Measurements from ENCODE around the gene PPP1R16B.
A peak's percentile ranks its signal among the peaks of the same experiment; 100 is the strongest.

PPP1R16B gene

DNA sequence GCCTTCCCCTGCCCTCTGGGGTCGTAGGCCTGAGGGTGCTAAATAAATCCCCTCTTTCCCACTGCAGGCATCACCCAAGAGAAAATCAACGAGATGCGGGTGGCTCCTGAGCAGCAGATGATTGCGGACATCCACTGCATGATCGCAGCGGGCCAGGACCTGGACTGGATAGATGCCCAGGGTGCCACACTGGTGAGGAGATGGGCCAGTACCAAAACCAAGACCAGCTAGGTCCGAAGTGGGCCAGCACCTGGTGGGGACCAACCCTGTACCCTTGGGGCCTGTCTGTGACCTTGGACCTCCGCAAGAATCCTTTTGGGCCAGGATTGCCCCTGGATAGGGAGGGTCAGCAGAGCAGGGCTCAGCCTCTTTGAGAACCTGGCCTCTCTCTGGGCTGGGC is 97.1 kb downstream of the PPP1R16B start:
- no peak for DNase-seq

DNA sequence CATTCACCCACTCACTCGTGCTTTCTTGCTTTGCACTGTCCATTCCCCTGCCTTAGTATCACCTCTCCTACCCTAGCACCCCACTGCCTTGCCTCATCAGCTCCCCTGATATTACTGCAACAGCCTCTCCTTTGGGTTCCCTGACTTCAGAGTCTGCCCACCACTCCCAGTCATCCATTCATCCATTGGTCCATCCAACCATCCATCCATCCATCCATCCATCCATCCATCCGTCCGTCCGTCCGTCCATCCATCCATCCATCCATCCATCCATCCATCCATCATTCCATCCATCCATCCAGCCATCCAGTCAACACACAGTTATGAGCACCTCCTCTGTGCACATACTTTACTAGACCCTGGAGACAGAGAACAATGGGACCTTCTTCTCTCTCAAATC is 97.8 kb downstream of the PPP1R16B start:
- no peak for DNase-seq

DNA sequence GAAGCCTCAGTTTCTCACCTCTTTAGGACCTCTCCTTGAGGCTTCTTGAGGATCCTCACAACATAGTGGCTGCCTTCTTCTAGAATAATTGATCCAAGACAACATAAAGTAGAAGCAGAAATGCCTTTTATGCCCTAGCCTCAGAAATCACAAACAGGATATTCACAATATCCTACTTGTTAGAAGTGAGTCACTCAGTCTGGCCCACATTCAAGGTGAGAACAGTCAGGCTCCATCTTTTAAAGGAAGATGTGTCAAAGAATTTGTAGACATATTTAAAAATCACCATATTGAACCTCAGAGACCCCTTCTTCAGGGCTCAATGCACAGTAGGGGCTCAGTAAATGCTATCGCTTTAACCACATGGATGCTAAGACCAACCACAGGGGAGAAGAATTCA is 99.9 kb downstream of the PPP1R16B start:
- no peak for DNase-seq

DNA sequence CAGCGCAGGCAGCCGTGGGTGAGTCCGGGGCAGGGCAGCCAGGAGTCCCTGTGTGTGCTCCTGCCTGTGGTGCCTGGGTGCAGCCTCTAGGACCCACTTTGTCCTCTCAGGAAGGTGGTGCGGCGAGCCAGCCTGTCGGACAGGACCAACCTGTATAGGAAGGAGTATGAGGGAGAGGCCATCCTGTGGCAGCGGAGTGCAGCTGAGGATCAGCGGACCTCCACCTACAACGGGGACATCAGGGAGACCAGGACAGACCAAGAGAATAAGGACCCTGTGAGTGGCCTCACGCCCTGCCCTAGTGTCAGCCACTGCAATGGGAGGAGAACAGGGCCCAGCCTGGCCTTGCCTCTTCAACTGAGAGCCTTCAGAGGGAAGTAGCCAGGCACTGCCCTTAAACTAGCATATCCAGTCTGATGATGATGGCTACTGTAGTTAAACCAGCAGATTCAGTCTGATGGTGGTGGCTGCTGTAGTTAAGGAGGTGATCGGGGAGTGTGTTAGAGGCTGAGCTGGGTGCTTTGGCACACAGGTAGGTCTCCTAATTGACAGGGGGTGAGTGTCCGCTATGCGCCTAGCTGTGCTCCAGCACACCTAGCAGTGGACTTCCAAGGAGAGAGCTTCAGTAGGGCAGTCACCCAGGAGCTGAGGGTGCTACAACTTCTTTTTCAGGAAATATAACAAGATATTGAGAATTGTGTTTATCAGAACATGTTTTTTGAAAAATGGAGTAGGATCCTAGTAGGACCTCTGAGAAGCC is 102.6 kb downstream of the PPP1R16B start:
- no peak for DNase-seq

DNA sequence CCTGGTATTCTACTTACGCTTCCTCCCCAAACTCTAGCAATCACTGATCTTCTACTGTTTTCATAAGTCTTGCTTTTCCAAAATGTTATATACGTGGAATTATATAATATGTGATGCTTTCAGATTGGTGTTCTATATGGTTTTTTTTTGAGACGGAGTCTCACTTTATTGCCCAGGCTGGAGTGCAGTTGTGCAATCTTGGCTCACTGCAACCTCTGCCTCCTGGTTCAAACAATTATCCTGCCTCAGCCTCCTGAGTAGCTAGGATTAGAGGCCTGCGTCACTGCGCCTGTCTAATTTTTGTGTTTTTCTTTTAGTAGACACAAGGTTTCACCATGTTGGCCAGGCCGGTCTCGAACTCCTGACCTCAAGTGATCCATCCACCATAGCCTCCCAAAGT is 109.9 kb downstream of the PPP1R16B start:
- no peak for DNase-seq

DNA sequence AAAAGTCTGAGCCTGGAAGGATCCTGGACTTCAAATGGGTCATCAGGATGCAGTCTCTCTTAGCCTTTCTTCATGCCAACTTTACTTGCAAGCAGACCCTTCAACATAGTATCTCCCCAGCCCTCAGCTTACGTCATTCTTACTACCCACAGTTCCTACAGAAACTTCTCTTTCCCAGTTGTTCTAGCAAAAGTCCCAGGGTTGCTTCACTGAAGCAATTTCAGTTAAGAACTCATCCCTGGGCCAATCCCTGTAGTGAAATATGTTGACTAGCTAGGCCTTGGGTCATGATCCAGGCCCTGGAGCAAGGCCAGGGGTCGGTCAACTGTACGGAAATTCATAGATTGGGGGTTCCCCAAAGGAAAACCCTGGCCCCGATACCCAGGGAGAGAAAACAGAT is 112.2 kb downstream of the PPP1R16B start:
- no peak for DNase-seq

DNA sequence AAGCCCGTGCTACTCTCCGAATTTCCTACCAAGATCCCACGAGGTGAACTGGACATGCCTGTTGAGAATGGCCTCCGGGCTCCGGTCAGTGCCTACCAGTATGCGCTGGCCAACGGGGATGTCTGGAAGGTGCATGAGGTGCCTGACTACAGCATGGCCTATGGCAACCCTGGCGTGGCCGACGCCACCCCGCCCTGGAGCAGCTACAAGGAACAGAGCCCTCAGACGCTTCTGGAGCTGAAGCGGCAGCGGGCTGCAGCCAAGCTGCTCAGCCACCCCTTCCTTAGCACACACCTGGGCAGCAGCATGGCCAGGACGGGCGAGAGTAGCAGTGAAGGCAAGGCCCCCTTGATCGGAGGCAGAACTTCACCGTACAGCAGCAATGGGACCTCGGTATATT is 112.7 kb downstream of the PPP1R16B start:
- no peak for DNase-seq

DNA sequence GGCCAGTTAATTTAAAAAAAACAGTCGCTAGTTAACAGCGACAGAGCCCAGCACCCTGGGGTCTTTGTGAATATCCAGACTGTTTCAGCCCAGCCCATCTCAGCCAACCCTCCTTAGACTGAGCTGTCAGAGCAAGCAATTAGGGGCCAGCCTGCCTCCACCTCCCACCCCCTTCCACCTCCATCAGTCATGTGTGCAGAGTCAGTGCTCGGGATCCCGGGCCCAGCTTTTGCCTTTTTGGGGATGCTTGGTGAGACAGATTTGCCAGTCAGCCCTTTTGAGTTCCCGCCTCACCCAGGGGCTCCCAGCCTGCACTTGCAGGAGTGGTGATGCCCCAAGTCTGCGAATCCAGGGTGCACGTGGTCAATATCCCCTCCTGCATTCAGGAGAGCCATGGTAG is 114.2 kb downstream of the PPP1R16B start:
- DNase-seq: no peak

DNA sequence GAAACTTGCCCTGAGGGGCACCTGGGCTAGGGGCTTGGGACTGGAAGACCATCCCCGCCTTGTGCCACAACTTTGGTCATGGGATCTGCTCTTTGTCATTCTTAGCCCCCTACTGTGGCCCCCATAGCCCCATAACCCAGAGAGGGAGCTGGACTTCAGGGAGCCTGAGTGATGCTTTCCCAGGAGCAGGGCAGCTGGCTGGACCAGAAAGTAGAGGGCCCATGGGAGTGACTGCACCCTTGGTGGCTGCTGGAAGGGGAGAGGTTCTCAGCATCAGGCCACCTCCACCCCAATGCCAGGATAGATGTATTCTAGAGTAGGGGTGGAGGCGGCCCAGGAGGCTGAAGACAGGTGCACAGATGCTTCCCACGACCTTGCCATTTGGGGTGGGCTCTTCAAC is 114.9 kb downstream of the PPP1R16B start:
- DNase-seq: no peak

DNA sequence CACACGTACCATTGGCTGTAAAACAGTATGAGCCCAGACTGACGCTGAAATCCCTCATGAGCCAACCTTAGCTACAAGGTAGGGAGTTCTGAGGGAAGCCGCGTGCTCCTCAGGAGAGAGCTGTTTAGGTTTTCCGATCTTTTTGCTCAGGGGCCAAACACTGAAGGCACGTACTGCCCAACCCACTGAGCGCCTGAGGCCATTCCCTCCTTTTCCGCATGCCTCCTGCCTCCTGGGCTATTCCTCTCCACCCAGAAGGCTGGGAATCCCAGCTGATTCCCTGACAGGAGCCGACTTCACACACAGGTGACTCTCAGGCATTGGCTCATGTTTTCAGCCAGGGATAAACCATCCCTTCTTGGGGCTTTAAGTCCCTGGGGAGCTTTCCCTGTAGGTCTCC is 115.4 kb downstream of the PPP1R16B start:
- no peak for DNase-seq

DNA sequence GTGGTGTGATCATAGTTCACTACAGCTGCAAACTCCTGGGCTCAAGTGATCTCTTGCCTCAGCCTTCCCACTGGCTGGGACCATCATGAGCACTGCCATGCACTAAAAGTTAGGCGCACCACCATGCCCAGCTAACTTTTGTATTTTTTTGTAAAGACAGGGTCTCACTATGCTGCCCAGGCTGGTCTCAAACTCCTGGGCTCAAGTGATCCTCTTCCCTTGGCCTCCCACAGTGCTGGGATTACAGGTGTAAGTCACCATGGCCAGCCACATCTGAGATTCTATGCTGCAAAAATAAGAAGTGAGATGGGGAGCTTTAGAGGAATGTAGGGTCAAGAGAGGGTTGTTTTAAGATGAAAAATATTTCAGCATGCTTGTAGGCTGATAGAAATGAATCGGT is 119.2 kb downstream of the PPP1R16B start:
- no peak for DNase-seq

DNA sequence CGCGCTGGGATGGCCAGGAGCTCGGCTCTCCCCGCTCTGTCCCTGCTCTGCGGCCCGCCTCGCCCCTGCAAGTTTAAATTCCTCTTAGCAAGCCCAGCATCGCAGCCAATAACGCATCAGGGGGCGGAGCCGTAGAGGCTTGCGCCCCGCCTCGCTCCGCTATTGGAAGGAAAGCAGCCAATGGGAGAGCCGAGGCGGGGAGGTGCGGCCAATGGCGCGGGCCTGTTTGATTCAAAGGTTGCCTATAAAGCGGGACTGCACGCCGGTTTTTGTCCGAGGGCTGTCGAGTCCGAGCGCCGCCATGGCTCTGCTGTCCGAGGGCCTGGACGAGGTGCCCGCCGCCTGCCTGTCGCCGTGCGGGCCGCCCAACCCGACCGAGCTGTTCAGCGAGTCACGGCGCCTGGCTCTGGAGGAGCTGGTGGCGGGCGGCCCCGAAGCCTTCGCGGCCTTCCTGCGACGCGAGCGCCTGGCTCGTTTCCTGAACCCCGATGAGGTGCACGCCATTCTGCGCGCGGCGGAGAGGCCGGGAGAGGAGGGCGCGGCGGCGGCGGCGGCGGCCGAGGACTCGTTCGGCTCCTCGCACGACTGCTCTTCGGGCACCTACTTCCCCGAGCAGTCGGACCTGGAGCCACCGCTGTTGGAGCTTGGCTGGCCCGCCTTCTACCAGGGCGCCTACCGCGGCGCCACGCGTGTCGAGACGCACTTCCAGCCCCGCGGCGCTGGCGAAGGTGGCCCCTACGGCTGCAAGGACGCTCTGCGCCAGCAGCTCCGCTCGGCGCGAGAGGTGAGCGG is 120.8 kb downstream of the PPP1R16B start, which contains the start of gene FAM83D:
Gene FAM83D (plus strand): TSS at position 276 of the 792 bp plus-strand sequence. CDS start 26 bp downstream, at position 302.
- peak; percentile 93 for DNase-seq

DNA sequence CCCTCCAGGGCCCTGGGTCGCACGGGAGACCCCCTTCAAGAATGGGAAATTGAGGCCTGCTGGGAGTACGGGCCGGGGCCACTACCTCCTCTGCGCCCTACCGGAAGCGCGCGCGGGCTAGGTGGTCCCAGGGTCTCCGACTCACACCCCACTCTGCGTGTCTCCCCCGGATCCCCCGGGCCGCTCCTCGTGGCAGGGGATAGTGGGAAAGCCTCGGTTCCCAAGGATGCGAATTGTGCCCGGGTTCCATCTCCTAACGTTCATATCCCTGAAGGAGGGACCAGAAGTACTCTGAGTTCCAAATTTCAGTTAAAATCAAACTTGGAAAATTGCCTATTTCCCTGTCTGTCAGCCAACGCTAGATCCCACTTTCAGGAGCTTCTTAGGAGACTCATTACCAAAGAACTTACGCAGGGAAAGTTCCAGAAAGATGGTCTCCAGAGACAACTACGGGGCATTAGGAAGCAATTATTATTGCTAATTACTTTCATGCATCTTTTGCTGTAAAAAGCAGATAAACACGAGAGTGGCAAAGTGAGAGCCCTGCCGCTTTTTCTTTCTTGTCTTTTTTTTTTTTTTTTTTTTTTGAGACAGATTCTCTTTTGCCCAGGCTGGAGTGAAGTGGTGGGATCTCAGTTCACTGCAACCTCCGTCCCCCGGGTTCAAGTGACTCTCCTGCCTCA is 121.6 kb downstream of the PPP1R16B start:
- no peak for DNase-seq

DNA sequence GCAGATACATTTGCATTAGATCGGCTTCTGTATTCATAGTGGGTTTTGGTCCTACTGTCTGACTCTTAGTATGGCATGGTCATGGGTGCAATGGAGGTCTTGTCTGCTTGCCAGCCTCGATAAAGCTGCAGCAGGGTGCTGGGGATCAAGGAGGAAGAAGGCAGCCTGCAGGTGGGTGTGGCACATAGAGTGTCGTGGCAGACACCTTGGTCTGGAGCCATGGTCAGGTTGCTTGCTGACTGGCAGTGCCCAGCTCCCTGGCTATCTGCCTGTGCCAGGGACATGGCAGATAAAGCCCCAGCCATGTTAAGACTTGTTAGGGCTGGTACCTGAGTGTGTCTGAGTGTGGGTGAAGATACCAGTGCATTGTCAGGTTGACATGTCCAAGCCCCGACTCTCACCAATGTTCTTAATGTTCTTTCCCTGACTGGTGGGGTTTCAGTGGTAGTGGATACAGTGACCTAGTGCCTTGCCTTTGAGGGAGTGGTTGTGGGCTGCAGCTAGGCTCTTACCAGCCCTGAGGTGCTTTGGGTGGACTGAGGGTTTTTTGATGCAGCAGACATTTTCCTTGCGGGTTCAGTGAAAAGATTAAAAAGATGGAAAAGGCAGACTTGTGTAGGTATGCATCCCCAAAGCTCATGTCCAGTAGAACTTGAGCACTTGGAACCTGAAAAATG is 122.5 kb downstream of the PPP1R16B start:
- DNase-seq: no peak

DNA sequence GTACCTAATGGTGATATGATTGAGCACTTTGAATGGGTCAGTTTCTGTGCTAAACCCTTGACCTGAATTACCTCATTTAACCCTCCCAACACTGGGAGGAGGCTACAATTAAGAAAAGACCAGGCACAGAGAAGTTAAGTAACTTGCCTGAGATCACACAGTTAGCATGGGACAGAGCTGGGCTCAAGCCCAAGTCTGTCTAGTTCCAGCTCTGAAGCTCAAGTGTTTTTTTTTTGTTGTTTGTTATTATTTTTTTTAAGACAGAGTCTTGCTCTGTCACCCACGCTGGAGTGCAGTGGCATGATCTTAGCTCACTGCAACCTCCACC is 124.7 kb downstream of the PPP1R16B start:
- DNase-seq: no peak

DNA sequence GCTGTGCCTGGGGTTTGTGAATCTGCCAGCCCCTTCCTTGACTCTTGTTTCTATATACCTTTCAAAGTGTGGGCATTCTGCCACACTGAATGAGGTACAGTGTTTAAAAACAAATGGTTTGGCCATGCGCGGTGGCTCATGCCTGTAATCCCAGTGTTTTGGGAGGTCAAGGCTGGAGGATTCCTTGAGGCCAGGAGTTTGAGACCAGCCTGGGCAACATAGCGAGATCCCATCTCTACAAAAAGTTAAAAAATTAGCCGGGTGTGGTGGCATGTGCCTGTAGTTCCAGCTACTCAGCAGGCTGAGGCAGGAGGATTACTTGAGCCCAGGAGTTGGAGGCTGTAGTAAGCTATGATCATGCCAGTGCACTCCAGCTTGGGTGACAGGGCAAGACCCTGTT is 126.5 kb downstream of the PPP1R16B start:
- no peak for DNase-seq

DNA sequence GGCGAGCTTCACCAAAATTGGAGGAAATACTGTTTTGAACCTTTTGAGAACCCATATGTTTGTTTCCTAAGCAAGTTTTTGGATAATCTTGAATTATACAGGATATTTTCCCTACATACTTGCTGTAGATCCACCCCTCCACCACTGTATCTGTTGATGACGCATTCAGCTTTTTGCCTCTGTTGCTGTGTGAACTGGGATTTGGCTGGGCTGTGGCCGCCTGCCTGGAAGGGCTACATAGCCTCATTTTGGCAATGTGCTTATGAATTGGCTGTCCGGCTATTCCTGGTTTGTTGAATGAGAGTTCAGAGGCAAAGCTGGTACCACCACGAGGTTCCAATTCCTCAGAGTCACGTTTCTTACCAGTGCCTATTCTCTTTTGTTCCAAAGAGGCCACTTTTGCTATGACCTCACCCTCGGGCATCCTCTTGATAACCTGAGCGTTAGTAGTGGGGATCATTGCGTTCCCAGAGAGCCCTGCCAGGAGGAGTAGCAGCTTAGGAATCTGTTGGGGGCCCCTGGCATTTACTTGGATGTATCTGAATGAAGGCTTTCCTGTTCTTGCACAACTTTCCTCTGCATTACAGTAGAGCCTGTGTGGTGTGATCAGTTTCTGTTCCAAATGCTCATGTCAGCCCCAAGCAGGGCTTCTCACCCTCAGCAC is 127.1 kb downstream of the PPP1R16B start:
- DNase-seq: no peak

DNA sequence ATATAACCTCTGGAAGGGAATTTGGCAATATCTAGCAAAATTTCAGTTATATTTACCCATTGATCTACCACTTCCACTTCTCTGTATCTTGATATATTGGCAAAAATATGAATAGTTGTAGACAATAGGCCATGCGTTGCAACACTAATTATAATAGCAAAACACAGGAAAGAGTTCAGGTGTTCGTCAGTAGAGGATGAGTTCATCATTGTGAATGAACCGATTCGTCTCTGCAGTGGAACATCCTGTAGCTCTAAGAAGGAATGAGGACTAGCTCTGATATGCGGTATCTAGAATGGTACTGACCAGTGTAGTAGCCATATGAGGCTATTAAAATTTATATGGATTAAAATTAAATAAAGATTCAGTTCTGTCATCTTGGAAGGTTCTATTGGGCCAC is 129.0 kb downstream of the PPP1R16B start:
- no peak for DNase-seq

DNA sequence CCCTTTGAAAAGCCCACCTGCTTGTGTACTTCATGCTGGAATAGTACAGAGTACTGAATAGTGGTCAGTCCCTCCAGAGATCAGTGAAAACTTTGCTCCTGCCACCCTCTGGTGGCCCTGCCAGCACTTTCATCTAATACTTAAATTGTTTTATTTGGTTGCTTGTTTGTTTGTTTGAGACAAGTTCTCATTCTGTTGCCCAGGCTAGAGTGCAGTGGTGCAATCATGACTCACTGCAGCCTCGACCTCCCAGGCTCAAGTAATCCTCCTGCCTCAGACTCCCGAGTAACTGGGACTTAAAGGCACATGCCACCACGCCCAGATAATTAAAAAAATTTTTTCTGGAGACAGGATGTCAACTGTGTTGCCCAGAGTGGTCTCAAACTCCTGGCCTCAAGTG is 129.8 kb downstream of the PPP1R16B start:
- DNase-seq: no peak

DNA sequence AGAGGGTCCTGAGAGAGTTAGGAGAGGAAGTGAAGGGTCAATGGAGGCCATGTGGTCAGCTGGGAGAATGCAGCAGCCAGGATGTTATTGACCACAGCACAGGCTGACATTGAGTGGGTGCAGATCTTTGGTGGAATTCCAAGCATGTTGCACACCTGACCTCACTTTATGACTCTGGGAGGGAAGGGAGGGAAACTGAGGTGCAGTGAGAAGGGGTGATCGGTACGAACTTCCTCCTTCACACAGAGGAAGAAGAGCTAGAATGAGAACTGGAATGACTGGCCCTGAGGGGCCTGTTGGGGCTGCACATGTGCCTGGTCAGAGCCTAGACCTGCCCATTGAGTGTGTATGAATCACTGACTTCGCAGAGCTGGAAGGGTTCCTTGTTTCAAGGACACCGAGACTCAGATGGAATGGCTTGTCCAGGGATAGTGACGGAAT is 130.5 kb downstream of the PPP1R16B start:
- no peak for DNase-seq

DNA sequence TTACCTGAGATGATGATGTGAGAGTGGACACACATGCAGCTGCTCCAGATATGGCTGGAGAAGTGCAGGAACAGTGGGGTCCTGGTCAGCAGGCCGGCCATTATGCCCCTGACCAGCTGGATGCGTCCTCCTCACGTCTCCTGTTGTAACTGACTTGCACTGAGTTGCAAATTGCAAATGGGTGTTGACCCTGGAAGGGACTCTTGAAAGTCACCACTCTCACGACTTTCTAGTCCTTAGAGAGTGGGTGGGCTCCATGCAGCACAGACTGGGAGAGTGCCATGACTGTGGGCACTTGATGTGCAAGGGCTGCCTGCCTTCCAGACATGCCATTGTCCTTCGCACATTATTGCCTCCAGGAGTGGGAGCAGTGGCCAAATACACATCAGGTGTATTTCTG is 131.5 kb downstream of the PPP1R16B start:
- DNase-seq: no peak

DNA sequence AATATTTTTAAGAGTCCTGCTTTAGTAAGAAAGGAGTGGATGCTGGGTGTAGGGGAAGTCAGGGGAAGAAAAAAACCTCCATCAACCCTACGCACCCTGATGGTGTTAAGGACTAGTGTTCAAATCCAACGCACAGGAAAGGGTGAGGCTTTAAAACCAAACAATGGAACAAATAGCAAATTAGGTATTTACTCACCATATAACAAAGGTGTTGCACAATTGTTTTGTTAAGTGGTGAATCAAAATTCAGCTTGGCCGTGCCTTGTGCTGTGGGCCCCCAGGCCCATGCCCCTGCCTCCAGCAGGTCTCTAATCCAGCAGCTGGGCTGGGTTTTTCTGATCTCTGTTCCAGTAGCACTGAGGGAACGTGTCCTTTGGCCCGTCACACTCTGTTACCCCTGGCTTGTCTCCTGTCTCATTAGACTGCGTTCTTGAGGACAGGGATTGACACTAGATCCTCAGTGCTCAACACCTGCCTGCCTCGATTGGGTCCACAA is 132.5 kb downstream of the PPP1R16B start:
- DNase-seq: no peak

DNA sequence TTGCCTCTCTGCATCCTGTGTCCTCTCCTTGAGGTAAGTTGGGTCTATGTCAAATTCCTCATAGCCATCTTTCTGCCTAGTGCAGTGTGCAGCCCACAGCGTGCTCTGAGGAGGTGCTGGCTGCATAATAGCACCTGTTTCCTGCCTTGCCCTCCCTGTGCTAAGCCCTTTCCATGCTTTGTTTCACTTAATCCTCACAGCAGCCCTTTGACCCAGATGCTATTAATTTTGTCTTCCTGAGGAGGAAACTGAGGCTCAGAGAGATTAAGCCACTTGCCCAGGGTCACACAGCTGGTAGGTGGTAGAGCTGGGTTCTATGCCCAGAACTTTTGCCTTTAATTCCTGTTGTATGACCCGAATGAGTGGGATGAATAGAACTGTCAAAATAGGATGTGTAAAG is 134.2 kb downstream of the PPP1R16B start:
- DNase-seq: no peak

Measured in activated naive CD4-positive, alpha-beta T cell treated with anti-CD3 and anti-CD28 coated beads, Interleukin-2, amount 50 U/mL, for 16 hours (primary cell).